Urinary bladder (tissue), 4 donors: ENCODE results near the gene ACP4. TPM values are rescaled to one million over a fixed set of nuclear protein-coding genes. Genes with fewer than 3 reads are reported as not detected.
"Not testable (repeated sequence)": the region's sequence is repeated elsewhere in the genome, so short reads cannot be mapped to it uniquely, and the experiment has no call there.

ENCODE experiments used
- DNase-seq: peaks from one replicate; pipeline ENCODE4 v3.0.0-alpha.2; 2015; ENCODE audit errors: extremely low spot score
- H3K27ac ChIP-seq: one replicate; pipeline ENCODE4 v1.5.1; 2013; ENCODE audit warnings: low read depth, mild to moderate bottlenecking, moderate library complexity
- H3K36me3 ChIP-seq: one replicate; pipeline ENCODE4 v1.6.1; 2013; ENCODE audit warnings: mild to moderate bottlenecking, moderate library complexity; ENCODE audit not compliant: insufficient read depth
- H3K4me1 ChIP-seq: one replicate; pipeline ENCODE4 v1.6.1; 2013; ENCODE audit warnings: mild to moderate bottlenecking, moderate library complexity; ENCODE audit not compliant: insufficient read depth
- H3K4me3 ChIP-seq: one replicate; pipeline ENCODE4 v1.5.1; 2013; ENCODE audit warnings: low read depth, low read length
- WGBS: extraction: QIAGEN DNeasy Blood & Tissue Kit; methylation state at CpG from one replicate; pipeline ENCODE4 v1.1.7; 2013; 5-methylcytosine and 5-hydroxymethylcytosine counted together
- polyA plus RNA-seq: library from polyadenylated mRNA; stranded (reverse); fragments of 200-250 nt; gene quantifications from one replicate; pipeline ENCODE4 v1.2.3, GENCODE V29; 2013
- total RNA-seq: library from RNA; depleted of rRNA; stranded (reverse); fragments of >200 nt; gene quantifications from one replicate; pipeline ENCODE4 v1.2.3, GENCODE V29; 2014
- donor health status: healthy with polysubstance abuse.
- donor health status: healthy.

ACP4 gene
- total and polyA plus RNA-seq, 2 donors = not detected

- Histone ChIP-seq H3K4me3 (no peak overlapping the region), H3K4me1 (no peaks in the 10 kb centered on the region), H3K36me3 (no peaks in the 10 kb centered on the region), H3K27ac (no peak overlapping the region)
- no peak for DNase-seq
- 56% methylated on average over 16 of the region's 16 CpGs for WGBS
These were observed 9.3 kb upstream of the ACP4 start for GRCh38 chr19:50780753-50781435.

- H3K36me3 ChIP-seq, H3K4me3 ChIP-seq, DNase-seq, H3K27ac ChIP-seq, H3K4me1 ChIP-seq: not testable (repeated sequence)
- 31% methylated on average over 8 of the region's 8 CpGs for WGBS
These were observed 6.4 kb upstream of the ACP4 start for GRCh38 chr19:50783848-50784152.

- Histone ChIP-seq H3K4me1 (no peaks in the 10 kb centered on the region), H3K4me3 (no peak overlapping the region), H3K36me3 (no peaks in the 10 kb centered on the region), H3K27ac (no peak overlapping the region)
- DNase-seq = no peak
- WGBS = 91% methylated on average over 3 of the region's 3 CpGs
These were observed 5.5 kb upstream of the ACP4 start for GRCh38 chr19:50784710-50785109.

GRCh38 chr19:50785329-50785728 lies 4.9 kb upstream of the ACP4 start:
- Histone ChIP-seq H3K4me1 (no peaks in the 10 kb centered on the region), H3K36me3 (no peaks in the 10 kb centered on the region), H3K27ac (no peak overlapping the region), H3K4me3 (no peak overlapping the region)
- WGBS = 84% methylated on average over 12 of the region's 12 CpGs
- DNase-seq = no peak

GRCh38 chr19:50790922-50791467 lies 780 bp downstream of the ACP4 start:
- Histone ChIP-seq H3K4me1 (no peaks in the 10 kb centered on the region), H3K36me3 (no peaks in the 10 kb centered on the region), H3K27ac (no peak overlapping the region), H3K4me3 (no peak overlapping the region)
- DNase-seq = no peak
- WGBS = 83% methylated on average over 6 of the region's 6 CpGs

- no peak for DNase-seq
- no peaks in the 10 kb centered on the region for H3K4me1 ChIP-seq
- H3K27ac ChIP-seq = no peak overlapping the region
- no peak overlapping the region for H3K4me3 ChIP-seq
- WGBS = 81% methylated on average over 47 of the region's 47 CpGs
- H3K36me3 ChIP-seq = no peaks in the 10 kb centered on the region
These were observed 1.5 kb downstream of the ACP4 start for GRCh38 chr19:50791594-50792271.

GRCh38 chr19:50792272-50793250 lies 2.3 kb downstream of the ACP4 start:
- DNase-seq = no peak
- 81% methylated on average over 13 of the region's 13 CpGs for whole genome bisulfite sequencing
- Histone ChIP-seq H3K4me3 (no peak overlapping the region), H3K4me1 (no peaks in the 10 kb centered on the region), H3K27ac (no peak overlapping the region), H3K36me3 (no peaks in the 10 kb centered on the region)

GRCh38 chr19:50793558-50794065 lies 3.4 kb downstream of the ACP4 start:
- Histone ChIP-seq H3K36me3 (no peaks in the 10 kb centered on the region), H3K27ac (no peak overlapping the region), H3K4me1 (no peaks in the 10 kb centered on the region), H3K4me3 (no peak overlapping the region)
- DNase-seq = no peak
- WGBS = 70% methylated on average over 11 of the region's 11 CpGs

GRCh38 chr19:50794074-50794875 lies 4.1 kb downstream of the ACP4 start:
- WGBS = 25% methylated on average over 16 of the region's 16 CpGs
- DNase-seq = no peak
- no peaks in the 10 kb centered on the region for H3K36me3 ChIP-seq
- no peak overlapping the region for H3K27ac ChIP-seq
- no peaks in the 10 kb centered on the region for H3K4me1 ChIP-seq
- H3K4me3 ChIP-seq = no peak overlapping the region

- WGBS = 45% methylated on average over 18 of the region's 18 CpGs
- Histone ChIP-seq H3K36me3 (no peaks in the 10 kb centered on the region), H3K4me3 (no peak overlapping the region), H3K4me1 (no peaks in the 10 kb centered on the region), H3K27ac (no peak overlapping the region)
- DNase-seq = no peak
These were observed 4.9 kb downstream of the ACP4 start for GRCh38 chr19:50794876-50795663.

GRCh38 chr19:50795664-50796073 lies 5.5 kb downstream of the ACP4 start:
- DNase-seq = no peak
- H3K36me3 ChIP-seq = no peaks in the 10 kb centered on the region
- H3K4me1 ChIP-seq = no peaks in the 10 kb centered on the region
- no peak overlapping the region for H3K4me3 ChIP-seq
- 79% methylated on average over 4 of the region's 4 CpGs for WGBS
- no peak overlapping the region for H3K27ac ChIP-seq

- Histone ChIP-seq H3K36me3 (no peaks in the 10 kb centered on the region), H3K4me3 (no peak overlapping the region), H3K4me1 (no peaks in the 10 kb centered on the region), H3K27ac (no peak overlapping the region)
- 81% methylated on average over 9 of the region's 9 CpGs for WGBS
- DNase-seq = no peak
These were observed 6.0 kb downstream of the ACP4 start for GRCh38 chr19:50796128-50796633.
